Activated naive CD8-positive, alpha-beta T cell treated with anti-CD3 and anti-CD28 coated beads, Interleukin-2, amount 50 U/mL, for 16 hours (primary cell): ENCODE results near the gene PLA2R1.

Source experiments
- DNase-seq: peaks from one replicate; pipeline ENCODE4 v3.0.0-alpha.2; 2020; ENCODE audit warnings: low read depth, low spot score

PLA2R1 gene

GRCh38 chr2:159895258-159896065, 167.0 kb downstream of the PLA2R1 start:
- no peak for DNase-seq

DNA sequence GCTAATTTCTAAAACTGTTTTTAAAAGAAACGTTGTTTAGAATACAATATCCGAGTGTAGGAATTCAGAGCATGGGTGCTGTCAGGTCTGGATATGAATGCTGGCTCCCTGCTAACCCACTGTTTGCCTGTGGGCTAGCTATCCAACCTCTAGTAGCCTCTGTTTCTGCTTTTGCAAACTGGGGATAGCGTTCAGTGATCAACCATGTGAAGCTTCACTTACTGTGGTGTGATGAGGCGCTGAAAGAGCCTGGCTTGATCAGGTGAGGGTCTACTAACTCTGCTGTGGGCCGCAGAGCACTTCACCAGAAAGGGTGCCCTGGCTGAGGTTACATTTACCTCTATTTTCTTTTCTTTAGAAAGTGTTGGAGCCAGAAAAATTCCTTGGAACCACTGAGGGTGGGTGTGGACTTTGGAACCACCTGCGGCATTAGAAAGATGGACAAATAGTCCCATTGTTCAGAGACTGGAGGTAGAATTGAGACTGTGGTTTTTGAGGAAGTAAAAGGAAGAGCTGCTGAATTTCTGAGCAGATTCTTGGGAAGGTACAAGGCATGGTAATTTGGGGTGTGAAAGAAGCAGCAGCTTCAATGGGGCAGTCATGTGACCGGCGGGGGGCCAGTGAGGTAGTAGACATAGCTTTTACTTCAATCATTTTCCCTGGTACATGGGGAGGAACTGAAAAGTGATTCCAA, 168.1 kb downstream of the PLA2R1 start:
- no peak for DNase-seq

DNA sequence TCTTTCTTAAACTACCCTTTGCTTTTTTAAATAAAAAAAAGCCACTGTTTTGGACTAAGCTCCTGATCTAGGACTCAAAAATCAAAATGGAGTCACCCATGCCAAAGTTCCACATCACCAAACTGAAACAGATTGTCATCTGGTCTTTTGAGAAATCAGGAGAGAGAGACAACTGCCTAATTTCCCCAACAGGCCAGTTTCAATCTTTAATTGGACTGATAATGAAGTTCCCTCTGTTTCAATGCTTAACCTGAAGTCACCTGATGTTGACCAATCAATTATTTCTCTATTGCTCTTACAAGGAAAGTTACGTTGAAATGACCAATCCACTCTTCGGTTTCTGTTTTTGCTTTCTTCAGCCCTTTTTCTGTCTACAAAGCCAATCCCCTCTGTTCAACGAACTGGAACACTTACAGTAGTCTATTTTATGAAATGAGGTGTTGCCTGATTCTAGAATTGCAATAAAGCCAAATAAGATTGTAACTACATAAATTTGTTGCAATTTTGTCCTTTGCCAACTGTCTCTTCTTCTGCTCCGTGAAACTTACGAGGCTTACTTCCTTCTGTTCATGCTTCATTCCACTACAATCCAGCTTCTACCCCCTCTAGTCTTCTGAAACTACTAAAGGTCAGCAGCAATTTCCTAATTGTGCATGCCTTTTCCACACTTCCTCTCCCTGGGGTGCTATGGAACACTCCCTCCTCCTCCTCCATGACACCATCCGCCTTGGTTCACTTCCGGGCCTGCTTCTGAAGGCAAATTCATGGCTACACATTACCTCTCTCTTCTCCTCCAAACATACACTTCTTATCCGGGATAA, 169.2 kb downstream of the PLA2R1 start:
- DNase-seq, result no peak

DNA sequence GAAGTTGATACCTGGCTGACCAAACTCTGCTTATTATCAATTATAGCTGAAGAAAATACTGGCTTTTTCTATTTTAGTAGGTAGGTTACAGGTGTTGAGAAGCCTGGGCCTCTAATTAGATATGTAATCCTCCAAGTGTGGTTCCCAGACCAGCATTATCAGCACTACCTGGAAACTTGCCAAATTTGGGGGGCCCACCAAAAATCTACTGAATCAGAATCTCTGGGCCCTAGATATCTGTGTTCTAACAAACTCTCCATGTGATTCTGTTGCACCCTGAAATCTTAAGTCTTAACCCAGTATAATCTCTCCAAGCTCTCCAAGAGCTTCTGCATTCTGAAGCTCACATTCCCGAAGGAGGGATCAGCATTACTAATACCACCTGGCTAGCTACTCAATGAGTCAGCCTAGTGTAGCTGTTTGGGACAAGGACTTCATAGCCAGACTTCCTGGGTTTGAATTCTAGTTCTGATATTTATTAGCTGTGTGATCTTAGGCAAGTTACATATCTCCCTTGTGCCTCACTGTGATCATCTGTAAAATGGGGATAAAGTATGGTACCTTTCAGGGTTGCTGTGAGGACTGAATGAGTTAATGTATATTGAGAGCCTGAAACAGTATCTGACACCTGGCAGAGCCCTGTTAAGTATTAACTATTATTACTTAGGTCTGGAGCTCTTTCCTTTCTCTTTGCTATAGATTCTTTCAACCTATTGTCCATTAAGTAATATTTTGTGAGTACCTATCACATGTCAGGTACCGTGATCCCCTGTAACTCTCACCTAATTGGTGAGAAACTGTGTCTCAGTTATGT, 170.3 kb downstream of the PLA2R1 start:
- DNase-seq, result no peak

DNA sequence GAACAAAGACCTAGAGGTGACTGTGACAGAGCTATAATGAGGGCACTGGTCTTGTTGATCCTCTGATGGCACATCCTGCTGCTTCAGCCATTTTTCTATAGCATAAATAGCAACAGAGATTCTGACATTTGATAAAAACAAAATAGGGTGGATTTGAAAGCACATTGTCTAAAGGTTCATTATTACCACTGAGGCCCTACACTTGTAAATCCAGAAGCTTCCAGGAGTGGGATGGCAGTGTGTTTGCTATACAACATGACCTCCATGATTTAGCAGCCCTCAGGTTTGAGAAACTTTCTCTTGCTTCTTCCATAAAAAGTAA, 171.2 kb downstream of the PLA2R1 start:
- DNase-seq, result no peak

GRCh38 chr2:159890551-159891266, 171.7 kb downstream of the PLA2R1 start:
- no peak for DNase-seq

- no peak for DNase-seq
Observed at GRCh38 chr2:159882130-159882745, 180.2 kb downstream of the PLA2R1 start.
